ENCODE results near the gene GRN. TPM values are rescaled to one million over a fixed set of nuclear protein-coding genes. Genes with fewer than 3 reads are reported as not detected.

Gene GRN
- total RNA-seq, 4 donors from 2014 or later, result 101 to 178 (median 120) TPM

DNA sequence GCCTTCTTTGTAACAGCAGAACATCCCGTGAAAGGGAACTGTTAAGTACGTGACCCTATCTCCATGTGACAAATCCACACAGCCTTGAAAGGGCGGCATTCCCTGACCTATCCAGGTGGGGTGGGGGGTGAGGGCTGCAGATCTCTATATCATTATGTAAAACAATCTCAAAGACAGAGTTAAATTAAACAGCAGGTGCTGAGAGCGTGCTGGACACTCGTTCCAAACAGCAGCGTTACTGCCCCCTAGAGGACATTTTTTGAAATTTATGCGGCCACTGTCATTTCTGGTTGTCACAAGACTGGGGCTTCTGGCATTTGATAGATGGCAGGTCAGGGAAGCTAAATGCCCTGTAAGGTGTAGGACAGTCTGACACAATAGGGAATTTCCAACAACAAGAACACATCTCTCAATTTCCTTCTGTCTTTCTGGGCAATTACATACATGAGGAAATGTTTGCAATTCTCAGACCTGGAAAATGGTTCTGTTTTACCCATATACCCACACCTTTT lies 13.8 kb upstream of the GRN start:
- no peak for TF ChIP-seq POLR2A (IDR thresholded peaks at IDR 0.05)
- peak; percentile 75 to 82 (median 78) for TF ChIP-seq CTCF (IDR thresholded peaks at IDR 0.05)
- peaks cover 0 to 1% of the 10 kb centered on the region in 2 donors for H3K4me1 ChIP-seq
- H3K27me3 ChIP-seq, result no peaks in the 10 kb centered on the region
- no peak overlapping the region for H3K27ac ChIP-seq
- no peaks in the 10 kb centered on the region for H3K9me3 ChIP-seq
- peak; percentile 58 to 72 for DNase-seq
- no peaks in the 10 kb centered on the region for H3K36me3 ChIP-seq
- H3K4me3 ChIP-seq, result no peak overlapping the region
- intact Hi-C loops (cut with DNase I; ENCODE audit: low total_unique reads), result loop anchor here (5.0 kb wide), 1 partner anchor 119 kb away; no protein-coding TSS in a partner anchor

DNA sequence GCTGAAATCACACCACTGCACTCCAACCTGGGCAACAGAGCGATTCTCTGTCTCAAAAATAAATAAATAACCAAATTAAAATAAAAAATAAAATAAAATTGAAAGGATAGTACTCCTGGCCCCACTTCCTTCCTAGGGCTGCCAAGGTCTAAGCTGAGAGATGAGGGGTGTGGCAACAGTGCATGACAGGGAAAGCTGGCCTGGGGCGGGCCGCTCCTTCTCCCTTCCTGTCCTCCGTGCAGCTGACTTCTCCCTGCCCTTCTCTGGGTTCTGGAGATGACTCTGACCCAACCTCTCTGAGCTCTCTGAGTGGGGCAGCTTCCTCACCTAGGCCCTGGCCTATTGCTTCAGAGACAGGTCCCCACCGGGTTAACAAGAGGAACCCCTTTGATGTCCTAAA lies 11.7 kb upstream of the GRN start:
- H3K9me3 ChIP-seq, result no peaks in the 10 kb centered on the region
- no peak for TF ChIP-seq POLR2A (IDR thresholded peaks at IDR 0.05)
- no peak for TF ChIP-seq CTCF (IDR thresholded peaks at IDR 0.05)
- H3K4me3 ChIP-seq, result no peak overlapping the region
- DNase-seq, result no peak
- intact Hi-C loops (cut with DNase I; ENCODE audit: low total_unique reads), result loop anchor here (5.0 kb wide), 1 partner anchor 121 kb away; no protein-coding TSS in a partner anchor
- H3K4me1 ChIP-seq, result no peaks in the 10 kb centered on the region
- H3K27ac ChIP-seq, result no peak overlapping the region
- no peaks in the 10 kb centered on the region for H3K36me3 ChIP-seq
- no peaks in the 10 kb centered on the region for H3K27me3 ChIP-seq

DNA sequence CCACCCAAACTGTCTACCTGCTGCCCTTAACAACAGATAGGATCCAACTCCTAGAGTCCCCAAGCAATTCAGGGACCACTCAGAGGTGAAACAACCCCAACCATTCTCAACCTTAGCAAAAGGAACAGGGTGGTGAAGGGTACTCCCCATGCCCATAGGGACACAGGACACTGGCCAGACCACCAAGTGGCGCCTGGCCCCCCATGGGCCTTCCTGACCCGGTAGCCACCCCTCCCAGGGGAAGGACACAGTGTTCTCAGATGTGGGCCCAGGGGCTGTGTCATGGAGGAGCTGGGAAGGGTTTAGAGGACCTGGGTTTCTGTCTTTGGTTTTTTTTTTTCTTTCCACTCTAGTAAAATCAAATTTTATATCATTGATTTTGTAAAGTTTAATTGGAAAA lies 10.8 kb upstream of the GRN start:
- H3K4me3 ChIP-seq, result no peak overlapping the region
- H3K27ac ChIP-seq, result no peak overlapping the region
- no peaks in the 10 kb centered on the region for H3K9me3 ChIP-seq
- H3K36me3 ChIP-seq, result no peaks in the 10 kb centered on the region
- TF ChIP-seq POLR2A (IDR thresholded peaks at IDR 0.05) (no peak), CTCF (IDR thresholded peaks at IDR 0.05) (no peak)
- intact Hi-C loops (cut with DNase I; ENCODE audit: low total_unique reads), result loop anchor here (5.0 kb wide), 1 partner anchor 122 kb away; no protein-coding TSS in a partner anchor
- no peak for DNase-seq
- H3K27me3 ChIP-seq, result no peaks in the 10 kb centered on the region
- H3K4me1 ChIP-seq, result no peaks in the 10 kb centered on the region

GRCh38 chr17:44334727-44335126 lies 10.4 kb upstream of the GRN start:
- TF ChIP-seq CTCF (IDR thresholded peaks at IDR 0.05), result no peak
- no peak for TF ChIP-seq POLR2A (IDR thresholded peaks at IDR 0.05)
- DNase-seq, result no peak

DNA sequence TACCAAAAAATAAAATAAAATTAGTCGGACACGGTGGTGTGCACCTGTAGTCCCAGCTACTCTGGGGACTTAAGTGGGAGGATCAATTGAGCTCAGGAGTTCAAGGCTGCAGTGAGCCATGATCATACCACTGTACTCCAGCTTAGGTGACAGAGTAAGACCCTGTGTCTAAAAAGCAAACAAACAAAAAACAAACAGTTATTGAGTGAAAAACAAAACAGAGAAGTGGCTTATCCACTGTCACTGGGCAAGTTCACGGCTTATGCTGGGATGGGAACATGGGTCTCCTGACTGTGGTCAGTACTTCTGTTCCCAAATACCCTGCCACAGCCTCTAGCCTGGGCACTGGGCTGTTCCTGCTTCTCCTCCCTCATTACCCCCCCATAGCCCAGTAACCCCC lies 9.5 kb upstream of the GRN start:
- Histone ChIP-seq H3K9me3 (no peaks in the 10 kb centered on the region), H3K27ac (no peak overlapping the region), H3K4me3 (no peak overlapping the region), H3K27me3 (no peaks in the 10 kb centered on the region), H3K4me1 (no peaks in the 10 kb centered on the region), H3K36me3 (no peaks in the 10 kb centered on the region)
- TF ChIP-seq POLR2A (IDR thresholded peaks at IDR 0.05) (no peak), CTCF (IDR thresholded peaks at IDR 0.05) (no peak)
- DNase-seq, result no peak
- intact Hi-C loops (cut with DNase I; ENCODE audit: low total_unique reads), result no loop called here

More at GRCh38 chr17:44334727-44335126, 10.4 kb upstream of the GRN start:
- Histone ChIP-seq H3K27ac (no peak overlapping the region), H3K27me3 (no peaks in the 10 kb centered on the region), H3K4me1 (no peaks in the 10 kb centered on the region), H3K36me3 (no peaks in the 10 kb centered on the region), H3K4me3 (no peak overlapping the region), H3K9me3 (no peaks in the 10 kb centered on the region)
- intact Hi-C loops (cut with DNase I; ENCODE audit: low total_unique reads), result loop anchor here (5.0 kb wide), 1 partner anchor 122 kb away; no protein-coding TSS in a partner anchor
